DMS153 treated with DMSO at 0.1 percent for 48 hours (cell line): ENCODE data around the gene TTC12.

Source experiments
- DNase-seq: peaks from one replicate; lab custom pipeline; 2025; ENCODE audit not compliant: unreplicated experiment; lab: John Stamatoyannopoulos, UW

Gene TTC12

GRCh38 chr11:113314389-113315301, at the start of gene TTC12:
TSS of gene TTC12 (plus strand) at chr11:113314583. CDS start at chr11:113316258, 1,675 bp downstream.
- DNase-seq, result peak; percentile 93

GRCh38 chr11:113265362-113265761, 49.0 kb upstream of the TTC12 start:
- DNase-seq, result no peak

GRCh38 chr11:113267493-113267892, 46.9 kb upstream of the TTC12 start:
- DNase-seq, result no peak

- no peak for DNase-seq
Measured at GRCh38 chr11:113269096-113269495, 45.3 kb upstream of the TTC12 start.

GRCh38 chr11:113269636-113270035, 44.7 kb upstream of the TTC12 start:
- DNase-seq, result no peak

GRCh38 chr11:113270080-113270479, 44.3 kb upstream of the TTC12 start:
- DNase-seq, result no peak

- no peak for DNase-seq
Measured at GRCh38 chr11:113271551-113272245, 42.7 kb upstream of the TTC12 start.

- DNase-seq, result no peak
Measured at GRCh38 chr11:113272281-113272680, 42.1 kb upstream of the TTC12 start.

- DNase-seq, result no peak
Measured at GRCh38 chr11:113272927-113273615, 41.3 kb upstream of the TTC12 start.

GRCh38 chr11:113273720-113274119, 40.7 kb upstream of the TTC12 start:
- DNase-seq, result no peak

GRCh38 chr11:113274713-113275582, 39.4 kb upstream of the TTC12 start:
- no peak for DNase-seq

GRCh38 chr11:113275602-113276001, 38.8 kb upstream of the TTC12 start:
- no peak for DNase-seq

GRCh38 chr11:113276466-113276865, 37.9 kb upstream of the TTC12 start:
- DNase-seq, result no peak

GRCh38 chr11:113277907-113278306, 36.5 kb upstream of the TTC12 start:
- no peak for DNase-seq

GRCh38 chr11:113278481-113278880, 35.9 kb upstream of the TTC12 start:
- DNase-seq, result no peak

- DNase-seq, result no peak
Measured at GRCh38 chr11:113278925-113279324, 35.5 kb upstream of the TTC12 start.

- no peak for DNase-seq
Measured at GRCh38 chr11:113279591-113279990, 34.8 kb upstream of the TTC12 start.

GRCh38 chr11:113281052-113281725, 33.2 kb upstream of the TTC12 start:
- no peak for DNase-seq

- DNase-seq, result no peak
Measured at GRCh38 chr11:113282898-113283437, 31.4 kb upstream of the TTC12 start.

- DNase-seq, result no peak
Measured at GRCh38 chr11:113283881-113284280, 30.5 kb upstream of the TTC12 start.
